ENCODE measurements around the gene SLC22A17. TPM values are rescaled to one million over a fixed set of nuclear protein-coding genes. Genes with fewer than 3 reads are reported as not detected.

Gene SLC22A17
- total and polyA plus RNA-seq, 10 donors: 5.1 to 13.7 (median 7.7) TPM

GRCh38 chr14:23310546-23310945 is 42.1 kb downstream of the SLC22A17 start:
- no peak for DNase-seq
- 89 to 100% (median 90%) methylated on average over 1 of the region's 1 CpG for WGBS, 5 donors
- H3K27me3 ChIP-seq (replicated peaks in 1 of 7): no peaks in the 10 kb centered on the region

GRCh38 chr14:23308721-23309445 is 43.8 kb downstream of the SLC22A17 start:
- Histone ChIP-seq H3K9me3 (no peaks in the 10 kb centered on the region), H3K27me3 (replicated peaks in 1 of 7) (no peaks in the 10 kb centered on the region), H3K27ac (peak overlapping the region in 1 of 8 donors; percentile 86), H3K36me3 (peaks cover 0 to 48% (median 1%) of the 10 kb centered on the region in 6 donors), H3K4me3 (no peak overlapping the region), H3K4me1 (peaks cover 8 to 52% (median 37%) of the 10 kb centered on the region in 6 donors)
- TF ChIP-seq POLR2AphosphoS5 (IDR thresholded peaks at IDR 0.05) (no peak), CTCF (IDR thresholded peaks at IDR 0.05 in 8 of 11, conservative IDR thresholded peaks at IDR 0.05 in 3 of 11) (no peak), POLR2A (IDR thresholded peaks at IDR 0.05) (no peak)
- intact Hi-C loops (cut with DNase I; ENCODE audit: low total_unique reads): no loop called here
- 86 to 90% (median 89%) methylated on average over 17 of the region's 17 CpGs for WGBS, 5 donors
- no peak for DNase-seq

More at GRCh38 chr14:23310546-23310945, 42.1 kb downstream of the SLC22A17 start:
- Histone ChIP-seq H3K4me3 (no peak overlapping the region), H3K36me3 (peaks cover 0 to 53% (median 1%) of the 10 kb centered on the region in 6 donors), H3K27ac (no peak overlapping the region), H3K4me1 (peaks cover 8 to 49% (median 32%) of the 10 kb centered on the region in 6 donors), H3K9me3 (no peaks in the 10 kb centered on the region)
- TF ChIP-seq POLR2A (IDR thresholded peaks at IDR 0.05) (no peak), POLR2AphosphoS5 (IDR thresholded peaks at IDR 0.05) (no peak), CTCF (IDR thresholded peaks at IDR 0.05 in 8 of 11, conservative IDR thresholded peaks at IDR 0.05 in 3 of 11) (no peak)
- intact Hi-C loops (cut with DNase I; ENCODE audit: low total_unique reads): no loop called here

GRCh38 chr14:23307687-23308644 is 44.7 kb downstream of the SLC22A17 start:
- Histone ChIP-seq H3K4me1 (peaks cover 10 to 61% (median 39%) of the 10 kb centered on the region in 6 donors), H3K27me3 (replicated peaks in 1 of 7) (no peaks in the 10 kb centered on the region), H3K27ac (peak overlapping the region in 6 of 8 donors; percentile 82 to 88 (median 86)), H3K4me3 (peak overlapping the region in 7 of 8 donors; percentile 47 to 77 (median 61)), H3K9me3 (no peaks in the 10 kb centered on the region), H3K36me3 (peaks cover 0 to 48% (median 1%) of the 10 kb centered on the region in 6 donors)
- WGBS, 5 donors: 81 to 93% (median 91%) methylated on average over 12 to 22 of the region's 22 CpGs
- no peak for DNase-seq
- no peak for TF ChIP-seq POLR2A (IDR thresholded peaks at IDR 0.05)
- no peak for TF ChIP-seq POLR2AphosphoS5 (IDR thresholded peaks at IDR 0.05)
- no peak for TF ChIP-seq CTCF (IDR thresholded peaks at IDR 0.05 in 8 of 11, conservative IDR thresholded peaks at IDR 0.05 in 3 of 11)
- intact Hi-C loops (cut with DNase I; ENCODE audit: low total_unique reads): no loop called here
